Left renal pelvis (tissue), 4 donors: ENCODE data around the gene A3GALT2. TPM values are rescaled to one million over a fixed set of nuclear protein-coding genes. Genes with fewer than 3 reads are reported as not detected.

Source experiments
- DNase-seq, 4 donors: peaks; one replicate each; pipeline ENCODE4 v3.0.0-alpha.2; 2013; ENCODE audit warnings: low read depth in 4 of 4, low spot score in 3 of 4
- polyA plus RNA-seq, 4 donors: library from polyadenylated mRNA; unstranded; fragments of 120-200 nt; gene quantifications; one replicate each; pipeline ENCODE4 v1.2.1, GENCODE V29; 2013; ENCODE audit not compliant: insufficient read length in 4 of 4

Gene A3GALT2
- under 1 TPM in 1 of 4 donors, not detected in 3; 0.12 TPM for polyA plus RNA-seq

DNA sequence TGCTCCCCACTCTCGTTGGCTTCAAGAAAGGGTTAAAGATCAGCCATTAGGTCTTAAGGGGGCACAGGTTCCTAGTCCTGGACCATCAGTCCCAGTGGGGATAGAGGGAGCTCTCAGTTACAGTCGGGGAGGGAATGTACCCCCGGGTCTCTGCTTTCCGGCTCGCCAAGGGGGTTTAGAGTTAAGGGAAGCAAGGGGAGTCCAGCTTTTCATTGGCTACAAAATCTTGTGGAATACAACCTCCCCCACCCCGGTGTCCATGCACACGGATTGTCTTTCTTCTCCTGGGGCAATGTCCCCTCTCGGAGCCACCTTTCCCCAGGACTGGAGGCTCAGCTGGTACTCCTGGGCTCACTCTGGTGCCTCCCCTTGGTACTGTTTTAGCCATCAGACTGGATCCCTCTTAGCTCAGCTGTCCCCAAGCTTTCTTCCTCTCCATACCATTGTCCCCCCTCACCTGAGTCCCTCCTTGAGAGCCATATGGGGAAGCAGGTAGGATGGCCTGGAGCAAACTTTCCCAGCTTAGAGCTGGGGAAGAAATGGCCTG lies at the start of gene A3GALT2:
Gene A3GALT2, minus strand, starts transcription at position 480 of the 547 bp plus-strand sequence. Its CDS starts 0 bp downstream, at position 480.
- no peak for DNase-seq

DNA sequence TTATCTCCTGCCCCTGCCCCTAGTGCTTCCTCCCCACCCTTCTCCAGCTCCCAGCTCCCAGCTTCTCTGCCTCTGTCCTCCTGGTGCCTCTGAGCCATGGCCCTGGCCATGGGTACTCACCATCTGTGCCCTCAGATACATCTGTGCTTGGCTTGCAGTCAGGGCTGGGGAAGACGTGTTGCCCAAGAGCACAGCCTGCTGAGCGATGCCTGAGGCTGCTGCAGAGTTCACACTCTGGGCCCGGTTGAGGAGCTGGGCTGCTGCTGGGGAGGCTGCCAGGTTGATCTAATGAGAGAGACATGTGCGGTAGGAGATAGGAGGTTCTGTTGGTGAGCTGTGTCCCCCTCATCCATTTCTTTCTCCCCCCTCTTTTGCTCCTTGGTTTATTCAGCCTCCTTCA lies 49.4 kb upstream of the A3GALT2 start:
- no peak for DNase-seq

DNA sequence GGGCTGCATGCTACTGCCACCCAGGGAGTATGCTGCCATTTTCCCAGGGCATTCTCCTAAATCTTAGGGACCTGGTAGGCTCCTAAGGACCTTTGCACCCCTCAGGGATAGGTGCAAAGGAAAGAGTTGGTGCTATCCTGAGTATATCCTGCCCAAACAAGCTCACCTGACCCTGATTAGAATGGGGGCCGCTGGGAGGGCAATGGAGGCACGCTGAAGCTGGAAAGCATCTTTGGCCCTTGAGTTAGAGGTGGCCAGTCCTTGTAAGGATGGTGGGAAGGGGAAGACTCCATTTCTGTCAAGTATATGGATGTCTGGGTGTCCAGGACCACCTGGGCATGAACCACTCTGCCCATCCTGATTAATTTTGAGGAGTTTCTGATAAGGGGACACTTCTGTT lies 48.9 kb upstream of the A3GALT2 start:
- no peak for DNase-seq

DNA sequence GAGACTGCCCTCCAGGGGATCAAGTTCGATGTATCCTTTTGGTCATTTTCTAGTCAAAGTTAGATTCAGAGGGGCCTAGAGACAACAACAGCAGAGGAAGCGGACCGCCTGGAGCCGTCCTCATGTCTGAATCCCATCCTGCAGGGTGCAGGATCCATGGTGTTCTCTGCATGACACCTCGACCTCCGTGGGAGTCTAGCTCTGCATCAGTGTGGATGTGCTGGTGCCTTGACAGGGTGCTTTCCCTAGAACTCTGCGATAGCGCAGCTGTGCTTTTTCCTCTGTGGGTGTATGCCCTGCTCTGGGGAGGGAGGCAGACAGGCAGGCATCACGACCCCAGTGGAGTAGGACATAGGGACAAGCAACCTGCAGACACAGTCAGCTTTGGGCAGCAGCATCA lies 48.2 kb upstream of the A3GALT2 start:
- no peak for DNase-seq

DNA sequence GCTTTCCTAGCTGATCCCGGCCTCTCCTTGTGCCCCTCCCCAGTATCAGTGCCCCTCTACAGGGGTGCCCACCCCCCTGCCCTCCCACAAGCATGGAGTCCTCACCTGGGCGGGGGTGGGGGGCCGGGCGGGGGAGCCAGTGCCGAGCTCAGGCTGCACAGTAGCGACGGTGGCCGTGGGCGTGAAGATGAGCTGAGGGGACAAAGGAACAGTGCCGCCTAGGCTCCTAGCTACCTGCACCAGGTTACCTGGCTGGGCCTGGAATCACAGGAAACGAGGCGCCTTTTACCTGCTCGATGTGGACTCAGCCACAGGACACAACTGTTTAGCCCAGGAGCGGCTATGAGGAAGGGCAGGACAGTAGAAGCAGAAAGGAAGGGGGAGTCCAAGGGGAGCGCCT lies 47.5 kb upstream of the A3GALT2 start:
- DNase-seq: no peak

DNA sequence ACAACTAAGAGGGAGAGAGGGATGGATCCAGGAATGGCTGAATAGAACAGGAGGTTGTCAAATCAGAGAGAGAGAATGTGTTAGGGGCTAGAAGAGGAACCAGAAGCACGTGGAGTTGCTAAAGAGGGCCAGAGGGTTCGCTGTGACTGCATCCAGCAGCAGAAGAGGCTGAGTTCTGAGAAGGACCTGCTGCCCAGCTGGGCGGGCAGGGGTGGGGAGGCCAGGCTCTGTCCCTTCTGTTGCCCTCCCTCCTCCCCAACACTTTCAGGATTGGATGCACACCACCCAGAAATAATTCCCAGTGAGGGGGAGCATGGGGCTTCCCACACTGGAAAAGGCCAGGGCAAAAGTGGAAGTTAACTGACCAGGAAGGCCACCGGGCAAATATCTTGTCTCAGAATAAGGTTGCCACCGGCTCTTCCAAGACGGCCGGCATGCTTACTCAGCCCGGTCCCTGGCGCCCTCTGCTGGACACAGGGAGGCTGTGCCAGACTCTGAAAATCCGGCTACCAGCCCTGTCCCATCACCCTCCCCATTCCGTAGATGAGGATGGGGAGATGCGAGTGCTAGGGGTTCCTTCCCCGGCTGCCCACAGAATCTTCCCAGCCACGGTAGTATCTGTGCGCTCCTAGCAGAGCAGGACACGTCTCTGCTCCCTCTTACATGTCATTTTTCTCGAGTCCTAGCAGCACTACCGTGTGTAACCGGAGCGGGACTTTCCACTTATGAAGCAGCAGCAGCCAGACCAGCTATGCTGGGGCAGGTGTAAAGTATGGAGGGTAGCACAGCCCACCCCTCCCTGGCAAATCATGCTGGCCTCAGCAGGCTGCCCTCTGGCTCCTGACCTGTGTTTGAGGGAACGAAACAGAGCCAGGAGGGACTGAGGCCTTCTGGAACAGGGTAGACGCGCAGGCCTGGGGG lies 46.8 kb upstream of the A3GALT2 start:
- DNase-seq: no peak

DNA sequence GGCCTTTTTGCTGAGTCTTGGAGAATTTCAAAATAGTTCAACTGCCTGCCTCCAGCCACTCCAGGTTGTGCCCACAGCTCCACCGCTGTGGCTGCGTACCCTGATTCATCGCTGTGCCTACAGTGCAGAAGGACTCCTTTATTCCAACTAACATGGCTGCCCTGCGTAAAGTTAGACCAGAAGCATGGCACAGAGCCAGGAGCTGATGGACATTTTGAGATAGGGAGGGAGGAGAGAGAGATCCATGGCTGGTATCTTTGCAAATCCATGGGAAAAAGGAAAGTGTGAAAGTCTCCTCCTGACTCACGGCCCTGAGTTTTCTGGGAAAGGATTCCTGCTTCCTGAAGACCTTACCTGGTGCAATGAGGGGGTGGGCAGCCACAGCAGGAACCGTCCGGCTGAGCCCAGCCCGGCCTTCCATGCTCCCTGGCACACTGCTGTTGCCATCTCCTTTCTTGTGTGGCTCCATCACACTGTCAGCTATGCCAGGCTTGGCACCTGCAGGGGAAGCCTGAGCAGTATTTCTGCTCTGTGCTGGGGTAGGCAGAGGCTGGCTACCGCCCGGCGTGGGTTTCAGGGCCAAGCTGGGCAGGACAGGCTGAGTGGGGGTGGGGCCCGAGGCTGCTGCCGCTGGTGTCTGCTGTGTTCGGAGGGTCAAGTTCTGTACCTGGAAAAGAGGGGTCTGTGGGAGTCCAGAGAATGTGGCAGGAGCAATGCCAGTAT lies 46.0 kb upstream of the A3GALT2 start:
- no peak for DNase-seq

DNA sequence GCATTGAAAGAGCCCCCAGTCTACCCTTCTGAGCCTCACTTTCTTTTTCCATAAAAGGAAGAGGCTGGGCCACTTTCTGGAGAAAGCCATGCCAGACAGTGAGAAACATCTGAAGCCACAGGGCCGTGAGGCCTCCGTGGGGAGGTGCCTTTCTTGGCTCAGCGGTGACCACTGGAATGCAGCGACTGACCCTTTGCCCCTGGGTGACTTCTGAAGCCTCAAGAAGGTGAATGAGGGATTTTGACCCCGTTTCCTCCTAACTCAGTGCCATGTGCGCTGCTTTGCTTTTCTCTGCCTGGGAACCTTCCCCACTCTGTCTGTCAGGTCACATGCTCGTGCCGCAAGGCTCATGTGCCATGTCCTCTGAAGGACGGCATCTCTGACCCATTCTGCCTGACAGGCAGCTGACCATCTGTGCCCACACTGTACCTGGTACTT lies 44.7 kb upstream of the A3GALT2 start:
- no peak for DNase-seq

DNA sequence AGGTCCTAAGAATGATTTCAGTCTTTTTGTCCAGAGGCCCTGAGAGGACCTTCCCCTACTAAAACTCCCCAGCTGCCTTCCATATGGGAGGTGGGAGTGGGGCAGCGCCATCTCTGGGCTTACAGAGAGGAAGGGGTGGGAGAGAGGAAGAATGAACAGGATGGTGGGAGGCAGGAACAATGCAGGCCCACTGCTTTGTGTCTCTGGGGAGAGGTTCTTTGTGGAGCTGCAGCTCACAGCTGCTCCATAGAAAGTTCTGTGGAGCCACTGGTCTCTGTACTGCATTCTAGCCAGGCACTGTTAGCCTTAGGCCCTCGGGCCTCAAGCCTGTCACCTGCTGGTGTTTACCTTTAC lies 43.6 kb upstream of the A3GALT2 start:
- DNase-seq: no peak

DNA sequence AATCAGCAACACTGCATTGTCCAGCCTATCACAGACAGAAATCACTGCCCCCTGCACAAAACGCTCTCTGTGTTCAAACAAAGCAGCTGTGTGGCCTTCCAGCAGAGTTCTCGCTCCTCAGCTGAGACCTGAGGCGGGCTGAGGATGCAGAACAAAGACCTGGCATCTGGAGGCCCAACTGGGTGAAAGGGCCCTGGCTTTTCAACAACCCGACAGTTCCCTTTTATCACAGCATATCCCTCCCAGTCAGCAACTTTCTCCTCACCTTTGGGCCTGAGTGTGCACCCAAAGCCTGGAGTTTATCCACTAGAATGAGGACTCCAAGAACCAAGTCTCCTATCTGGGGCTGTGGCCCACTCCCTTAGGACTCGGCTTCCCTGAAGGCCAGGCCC lies 42.6 kb upstream of the A3GALT2 start:
- no peak for DNase-seq

DNA sequence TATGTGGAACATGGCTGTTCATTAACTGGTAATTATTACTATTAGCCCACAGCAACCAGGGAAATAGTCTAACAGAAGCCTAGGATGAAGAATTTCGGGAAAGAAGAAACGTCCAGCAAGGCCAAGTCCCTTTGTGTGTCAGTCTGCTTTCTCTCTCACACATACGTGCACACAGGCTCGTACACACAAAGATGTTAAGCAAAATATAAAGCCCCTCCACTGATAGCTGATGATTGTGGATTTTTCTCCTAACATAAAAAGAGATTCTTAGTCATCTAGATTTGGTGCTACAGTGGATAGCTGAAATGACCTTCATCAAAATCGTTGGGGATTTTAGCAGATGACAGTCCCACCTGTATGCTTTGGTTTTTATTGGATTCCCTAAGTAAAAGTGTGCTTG lies 42.1 kb upstream of the A3GALT2 start:
- no peak for DNase-seq

DNA sequence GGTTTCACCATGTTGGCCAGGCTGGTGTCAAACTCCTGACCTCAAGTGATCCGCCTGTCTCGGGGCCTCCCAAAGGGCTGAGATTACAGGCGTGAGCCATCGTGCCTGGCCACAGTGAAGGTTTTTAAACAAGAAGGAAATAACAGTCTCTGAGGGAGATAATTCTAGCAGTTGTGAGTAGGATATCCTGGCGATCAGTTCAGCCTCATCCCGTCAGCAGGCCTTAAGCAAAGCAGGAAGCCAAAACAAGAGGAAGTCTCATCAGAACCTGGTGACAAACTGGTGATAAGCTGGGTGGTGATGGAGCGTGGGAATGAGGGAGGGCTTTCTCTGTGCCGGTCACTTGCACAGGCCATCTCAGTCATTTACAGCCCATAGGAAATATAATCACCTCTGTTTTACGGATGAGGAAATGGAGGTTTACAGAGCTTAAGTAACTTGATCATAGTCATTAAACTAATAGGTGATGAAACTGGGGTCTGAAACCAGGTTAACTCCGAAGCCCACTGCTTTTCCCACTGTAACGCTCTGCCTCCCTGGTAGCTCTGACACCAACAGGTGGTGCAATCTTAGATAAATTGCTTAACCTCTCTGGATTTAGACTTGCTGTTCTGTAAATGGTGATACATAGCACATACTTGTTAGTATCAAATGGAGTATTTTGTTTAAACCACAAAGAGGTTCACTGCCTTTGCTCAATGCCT lies 40.8 kb upstream of the A3GALT2 start:
- no peak for DNase-seq

DNA sequence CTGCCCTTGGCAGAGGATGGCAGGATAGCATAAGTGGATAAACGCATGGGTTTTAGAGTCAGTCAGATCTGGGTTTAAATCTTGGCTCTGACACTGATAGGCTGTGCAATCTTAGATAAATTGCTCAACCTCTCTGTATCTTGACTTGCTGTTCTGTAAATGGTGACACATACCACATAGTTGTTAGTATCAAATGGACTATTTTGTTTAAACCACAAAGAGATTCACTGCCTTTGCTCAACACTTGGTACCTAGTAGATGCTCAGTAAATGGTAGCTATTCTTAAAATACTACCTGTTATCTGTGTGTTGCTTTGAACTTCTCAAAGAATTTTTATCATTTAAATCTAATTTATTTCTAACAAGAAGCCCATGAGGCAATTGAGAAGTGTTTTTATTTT lies 39.5 kb upstream of the A3GALT2 start:
- DNase-seq: no peak

DNA sequence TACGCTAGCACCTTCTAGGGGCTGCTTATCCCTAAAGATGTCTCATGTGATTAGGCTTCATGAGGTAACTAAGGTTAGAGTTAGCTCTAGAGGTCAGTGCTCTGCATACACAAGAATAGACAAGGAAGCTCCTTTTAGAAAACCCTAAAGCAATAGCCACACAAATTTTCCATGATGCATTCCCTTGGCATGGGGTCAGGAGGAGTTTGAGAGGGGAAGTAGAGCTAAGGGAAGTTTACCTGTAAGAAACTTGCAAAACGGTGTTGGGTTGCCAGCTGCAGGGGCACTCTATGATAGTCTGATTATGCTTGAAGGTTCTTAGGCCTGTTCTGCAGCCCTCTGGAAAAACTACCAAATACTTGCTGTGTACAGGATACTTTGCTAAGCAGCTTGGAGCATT lies 39.0 kb upstream of the A3GALT2 start:
- DNase-seq: no peak

DNA sequence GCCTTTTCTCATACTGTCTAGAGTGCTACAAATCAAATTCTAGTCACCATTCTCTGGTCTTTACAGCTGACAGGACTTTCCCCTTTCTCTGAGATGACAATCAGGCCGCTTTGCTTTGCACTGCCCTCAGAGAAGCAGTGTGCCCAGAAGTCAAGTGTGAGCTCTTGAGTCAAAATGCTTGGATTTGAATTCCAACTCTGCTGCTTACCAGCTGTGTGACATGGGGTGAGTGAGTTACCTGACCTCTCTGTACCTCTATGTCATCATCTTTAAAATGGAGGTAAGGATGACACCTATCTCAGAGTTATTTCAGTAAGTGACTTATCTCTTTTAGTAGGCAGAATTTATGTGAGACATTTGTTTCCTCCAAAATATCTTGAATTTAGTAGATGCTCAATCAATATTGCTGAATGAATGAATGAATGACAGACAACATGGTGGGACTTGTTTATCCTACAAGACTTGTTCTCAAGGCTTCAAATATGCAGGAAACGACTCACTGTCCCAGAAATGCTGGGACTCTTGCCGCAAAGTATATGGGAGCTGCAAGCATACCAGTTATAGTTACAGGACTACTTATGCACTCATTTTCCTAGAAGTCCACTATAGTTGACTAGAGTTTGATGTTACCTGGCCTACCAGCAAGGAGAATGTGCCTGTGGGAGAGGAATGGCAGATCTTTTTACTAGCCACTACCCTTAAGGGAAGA lies 38.1 kb upstream of the A3GALT2 start:
- no peak for DNase-seq

DNA sequence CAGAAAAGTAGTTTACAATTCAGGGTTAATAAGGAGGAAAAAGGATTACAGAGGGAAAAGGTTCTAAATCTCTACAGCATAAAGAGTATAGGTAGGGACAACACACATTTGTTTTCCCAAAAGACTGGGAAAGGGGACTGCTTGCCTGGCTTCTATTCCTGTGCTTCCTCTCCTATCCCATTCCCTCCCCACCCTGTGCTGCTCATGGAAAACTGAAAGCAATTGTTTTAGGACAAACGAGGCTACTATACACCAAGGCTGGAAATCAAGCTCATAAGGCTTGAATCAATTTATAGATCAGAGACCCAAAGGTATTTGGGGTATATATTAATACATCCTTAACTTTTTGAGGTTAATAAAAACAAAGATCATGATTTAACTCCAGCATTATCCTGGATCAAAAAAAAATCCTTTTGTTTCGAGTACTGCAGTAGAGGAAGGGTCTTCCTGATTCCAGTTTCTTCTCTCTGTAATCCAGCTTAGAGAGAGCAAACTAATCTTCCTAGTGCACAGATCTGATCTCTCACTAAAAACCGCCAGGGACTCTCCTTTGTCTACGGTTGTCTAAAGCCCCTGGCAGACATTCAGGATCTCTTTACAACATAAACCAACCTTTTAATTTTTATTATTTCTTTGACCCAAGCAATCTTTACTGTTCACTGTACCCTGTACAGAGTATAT lies 37.4 kb upstream of the A3GALT2 start:
- no peak for DNase-seq

DNA sequence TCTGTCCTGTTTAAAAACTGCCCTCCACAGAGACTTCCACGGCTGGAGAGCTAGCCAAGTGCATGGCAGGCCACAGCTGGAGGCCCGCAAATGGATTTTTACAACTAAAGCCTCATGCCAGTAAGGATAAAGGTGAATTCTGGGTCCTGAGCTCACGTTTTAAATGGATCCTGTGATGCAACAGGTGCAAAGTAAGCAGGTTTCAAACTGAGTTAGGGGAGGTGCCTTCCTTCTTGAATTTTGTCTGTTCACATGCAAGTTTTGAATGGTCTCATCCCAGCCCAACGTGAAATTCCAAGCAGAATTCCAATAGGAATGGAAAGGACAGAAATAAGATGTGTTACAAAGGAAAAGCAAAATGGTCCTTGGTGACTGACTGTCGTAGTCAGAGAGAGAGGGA lies 36.2 kb upstream of the A3GALT2 start:
- no peak for DNase-seq

DNA sequence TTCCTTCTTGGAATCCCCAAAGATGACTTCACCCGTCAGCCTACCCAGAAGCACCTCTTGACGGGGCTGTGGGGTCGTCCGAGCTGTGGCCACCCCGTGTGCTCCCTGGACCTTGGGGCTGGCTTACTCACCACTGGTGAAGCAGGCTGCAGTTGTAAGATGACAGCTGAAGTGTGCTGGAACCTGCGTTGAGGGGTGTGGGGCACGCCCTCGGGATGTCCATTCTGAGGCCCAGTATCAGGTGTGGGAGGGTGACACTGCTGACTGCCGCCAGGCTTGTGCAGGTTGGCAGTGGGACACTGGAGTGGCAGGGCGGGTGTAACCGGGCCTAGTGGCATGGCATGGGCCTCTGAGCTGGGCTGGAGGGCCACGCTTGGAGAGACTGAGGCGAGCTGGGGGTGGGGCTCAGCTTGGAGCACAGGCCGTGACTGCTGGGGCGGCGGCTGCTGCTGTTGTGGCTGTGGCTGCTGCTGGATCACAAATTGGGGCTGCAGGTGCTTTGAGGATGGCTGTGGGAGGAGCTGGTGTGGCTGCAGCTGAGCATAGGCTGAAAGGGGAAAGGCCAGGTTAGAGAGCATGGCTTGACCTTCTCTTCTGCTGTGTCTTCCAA lies 33.9 kb upstream of the A3GALT2 start:
- DNase-seq: no peak

DNA sequence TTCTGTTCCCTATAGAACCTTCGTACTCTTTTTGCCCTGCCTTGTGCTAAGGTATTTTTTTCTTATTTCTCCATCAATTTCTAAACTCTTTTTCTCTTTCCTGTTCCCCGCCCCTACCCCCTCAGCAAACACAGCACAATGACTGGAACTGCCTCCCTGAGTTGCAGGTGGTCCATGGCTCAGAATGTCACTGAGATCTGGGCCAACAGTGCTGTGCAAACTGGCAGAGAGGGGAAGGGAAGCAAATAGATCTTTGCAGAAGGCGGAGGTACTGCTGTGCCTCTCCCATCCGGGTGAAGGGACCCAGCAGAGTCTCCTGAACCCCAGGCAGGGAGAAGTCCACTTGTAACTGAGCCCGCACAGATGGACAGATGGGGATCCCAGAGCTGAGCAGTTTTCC lies 32.6 kb upstream of the A3GALT2 start:
- DNase-seq: no peak
